Fibroblast of the aortic adventitia (primary cell): Measurements from ENCODE around the gene SIX1. TPM values are rescaled to one million over a fixed set of nuclear protein-coding genes. Genes with fewer than 3 reads are reported as not detected.
A peak's percentile ranks its signal among the peaks of the same experiment; 100 is the strongest.

Source experiments
- DNase-seq: peaks from one replicate; pipeline ENCODE4 v3.0.0-alpha.2; 2010; ENCODE audit warnings: low read depth
- H3K4me3 ChIP-seq: 2 replicates; pipeline ENCODE4 v1.5.1; 2011; ENCODE audit warnings: low read depth, mild to moderate bottlenecking, control low read depth, low read length, moderate library complexity
- CTCF ChIP-seq: IDR thresholded peaks from 2 replicates; pipeline ENCODE4 v1.5.1; 2011; ENCODE audit warnings: mild to moderate bottlenecking, low read length, control low read depth, inconsistent platforms; ENCODE audit not compliant: insufficient read depth
- total RNA-seq: library from RNA; depleted of rRNA; stranded (reverse); fragments of >200 nt; gene quantifications from 2 replicates; pipeline ENCODE4 v1.2.3, GENCODE V29; 2012; ENCODE audit warnings: low replicate concordance

SIX1 gene
- total RNA-seq, 1 donor, result 9.6 TPM

GRCh38 chr14:60622210-60622916 is 26.9 kb downstream of the SIX1 start:
- peak; percentile 98 for DNase-seq
- H3K4me3 ChIP-seq, result no peak overlapping the region

GRCh38 chr14:60621386-60621785 is 27.9 kb downstream of the SIX1 start:
- DNase-seq, result peak; percentile 14
- H3K4me3 ChIP-seq, result no peak overlapping the region
- TF ChIP-seq CTCF, result no peak

More at GRCh38 chr14:60622210-60622916, 26.9 kb downstream of the SIX1 start:
- no peak for TF ChIP-seq CTCF

GRCh38 chr14:60618241-60618640 is 31.0 kb downstream of the SIX1 start:
- DNase-seq, result no peak
- no peak for TF ChIP-seq CTCF
- H3K4me3 ChIP-seq, result no peak overlapping the region

GRCh38 chr14:60616461-60616959 is 32.8 kb downstream of the SIX1 start:
- TF ChIP-seq CTCF, result no peak
- H3K4me3 ChIP-seq, result no peak overlapping the region
- DNase-seq, result no peak

- DNase-seq, result peak; percentile 7
- no peak for TF ChIP-seq CTCF
Observed at GRCh38 chr14:60602291-60602690, 47.0 kb downstream of the SIX1 start.

GRCh38 chr14:60599727-60600126 is 49.5 kb downstream of the SIX1 start:
- TF ChIP-seq CTCF, result no peak
- DNase-seq, result peak; percentile 6
- H3K4me3 ChIP-seq, result no peak overlapping the region

More at GRCh38 chr14:60602291-60602690, 47.0 kb downstream of the SIX1 start:
- no peak overlapping the region for H3K4me3 ChIP-seq
